ENCODE data around the gene EPHA6.

Gene EPHA6

GRCh38 chr3:97359977-97360376, 545.6 kb downstream of the EPHA6 start:
- H3K4me3 ChIP-seq (ENCODE audit: control insufficient read depth, low read depth, low read length), result no peak overlapping the region
- TF ChIP-seq CTCF (conservative IDR thresholded peaks at IDR 0.05; ENCODE audit: control insufficient read depth, insufficient read depth, low read depth, low read length), result no peak
- DNase-seq (ENCODE audit: low read depth), result no peak

GRCh38 chr3:97360804-97361203, 546.4 kb downstream of the EPHA6 start:
- H3K4me3 ChIP-seq (ENCODE audit: control insufficient read depth, low read depth, low read length), result no peak overlapping the region
- DNase-seq (ENCODE audit: low read depth), result no peak
- TF ChIP-seq CTCF (conservative IDR thresholded peaks at IDR 0.05; ENCODE audit: control insufficient read depth, insufficient read depth, low read depth, low read length), result no peak

DNA sequence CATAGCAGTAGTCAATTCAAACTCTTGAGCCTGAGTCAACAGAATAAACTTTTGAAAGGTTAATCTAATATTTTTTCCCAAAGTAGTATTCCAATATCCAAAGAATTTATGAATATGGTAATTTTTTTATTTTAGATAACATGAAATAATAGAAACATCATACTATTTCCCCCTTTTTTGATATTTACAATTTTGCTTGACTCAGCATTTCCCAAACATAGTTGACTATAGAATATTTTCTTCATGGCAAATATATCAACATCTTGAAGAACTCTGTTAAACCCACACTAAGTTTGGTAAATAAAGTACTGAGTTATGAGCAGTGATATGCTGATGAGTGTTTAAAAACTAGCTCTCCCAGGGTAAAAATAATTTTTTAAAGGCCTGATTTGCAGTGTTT, 570.2 kb downstream of the EPHA6 start:
- H3K4me3 ChIP-seq (ENCODE audit: control insufficient read depth, low read depth, low read length), result no peak overlapping the region
- TF ChIP-seq CTCF (conservative IDR thresholded peaks at IDR 0.05; ENCODE audit: control insufficient read depth, insufficient read depth, low read depth, low read length), result no peak
- DNase-seq (ENCODE audit: low read depth), result no peak

GRCh38 chr3:97388774-97389173, 574.4 kb downstream of the EPHA6 start:
- DNase-seq (ENCODE audit: low read depth), result no peak
- TF ChIP-seq CTCF (conservative IDR thresholded peaks at IDR 0.05; ENCODE audit: control insufficient read depth, insufficient read depth, low read depth, low read length), result no peak
- no peak overlapping the region for H3K4me3 ChIP-seq (ENCODE audit: control insufficient read depth, low read depth, low read length)

DNA sequence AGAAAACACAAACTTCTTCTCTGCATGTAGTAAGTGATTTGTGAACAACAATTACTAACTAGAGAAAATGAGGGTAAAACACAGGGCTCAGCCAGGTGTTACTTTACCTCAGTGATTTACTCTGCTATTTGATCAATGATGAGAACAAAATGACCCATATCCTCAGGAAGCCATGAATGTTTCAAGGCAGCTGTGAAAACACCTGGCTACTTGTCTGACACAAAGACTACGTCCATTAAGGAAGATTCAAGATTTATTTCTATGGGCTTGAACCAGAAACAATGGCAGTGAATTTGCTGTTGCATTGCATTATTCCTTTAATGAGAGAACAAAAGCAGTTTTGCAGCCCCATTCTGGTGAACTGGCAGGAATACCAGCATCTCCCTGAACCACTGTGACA, 575.5 kb downstream of the EPHA6 start:
- TF ChIP-seq CTCF (conservative IDR thresholded peaks at IDR 0.05; ENCODE audit: control insufficient read depth, insufficient read depth, low read depth, low read length), result no peak
- no peak for DNase-seq (ENCODE audit: low read depth)
- no peak overlapping the region for H3K4me3 ChIP-seq (ENCODE audit: control insufficient read depth, low read depth, low read length)

- TF ChIP-seq CTCF (conservative IDR thresholded peaks at IDR 0.05; ENCODE audit: control insufficient read depth, insufficient read depth, low read depth, low read length), result no peak
- no peak for DNase-seq (ENCODE audit: low read depth)
- H3K4me3 ChIP-seq (ENCODE audit: control insufficient read depth, low read depth, low read length), result no peak overlapping the region
Observed at GRCh38 chr3:97391167-97391566, 576.8 kb downstream of the EPHA6 start.

- no peak for DNase-seq (ENCODE audit: low read depth)
- H3K4me3 ChIP-seq (ENCODE audit: control insufficient read depth, low read depth, low read length), result no peak overlapping the region
- TF ChIP-seq CTCF (conservative IDR thresholded peaks at IDR 0.05; ENCODE audit: control insufficient read depth, insufficient read depth, low read depth, low read length), result no peak
Observed at GRCh38 chr3:97409612-97410011, 595.2 kb downstream of the EPHA6 start.

Measured in fibroblast of mammary gland (primary cell).